GM18909 (cell line): ENCODE results near the gene TSPAN17.

Source experiments
- ATAC-seq: cut with Tn5 transposase; IDR thresholded peaks from one replicate; pipeline ENCODE4 v1.9.1; 2021; ENCODE audit warnings: mild to moderate bottlenecking; ENCODE audit not compliant: unreplicated experiment, poor library complexity

The TSPAN17 gene

DNA sequence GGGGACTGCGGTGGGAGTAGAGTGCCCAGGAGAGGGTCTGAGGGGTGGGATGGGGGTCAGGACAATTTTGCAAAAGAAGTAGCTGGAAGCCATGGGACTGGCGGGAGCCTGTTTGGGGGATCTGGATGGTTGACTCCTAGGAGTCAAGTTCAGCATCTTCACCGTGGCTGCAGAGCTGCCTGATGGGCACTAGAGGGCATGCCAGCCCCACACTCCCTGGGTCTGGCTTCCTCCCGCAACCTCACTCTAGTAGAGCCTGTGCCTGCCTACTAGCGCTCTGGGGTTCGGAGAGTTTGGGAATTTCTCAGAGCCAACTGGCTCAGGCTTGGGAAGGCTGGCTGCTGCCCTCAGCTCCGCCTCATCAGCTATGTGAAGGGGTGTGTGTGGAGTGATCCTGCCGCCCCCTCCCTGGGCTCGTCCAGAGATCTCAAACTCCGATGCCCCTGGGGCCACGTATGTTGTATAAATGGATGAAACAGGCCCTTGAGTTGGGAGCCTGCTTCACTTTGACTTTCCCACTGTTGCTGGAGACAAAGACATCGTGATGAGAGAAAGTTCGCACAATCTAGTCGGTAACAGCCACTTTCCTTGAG lies 10.8 kb downstream of the TSPAN17 start:
- ATAC-seq, result peak; percentile 56

DNA sequence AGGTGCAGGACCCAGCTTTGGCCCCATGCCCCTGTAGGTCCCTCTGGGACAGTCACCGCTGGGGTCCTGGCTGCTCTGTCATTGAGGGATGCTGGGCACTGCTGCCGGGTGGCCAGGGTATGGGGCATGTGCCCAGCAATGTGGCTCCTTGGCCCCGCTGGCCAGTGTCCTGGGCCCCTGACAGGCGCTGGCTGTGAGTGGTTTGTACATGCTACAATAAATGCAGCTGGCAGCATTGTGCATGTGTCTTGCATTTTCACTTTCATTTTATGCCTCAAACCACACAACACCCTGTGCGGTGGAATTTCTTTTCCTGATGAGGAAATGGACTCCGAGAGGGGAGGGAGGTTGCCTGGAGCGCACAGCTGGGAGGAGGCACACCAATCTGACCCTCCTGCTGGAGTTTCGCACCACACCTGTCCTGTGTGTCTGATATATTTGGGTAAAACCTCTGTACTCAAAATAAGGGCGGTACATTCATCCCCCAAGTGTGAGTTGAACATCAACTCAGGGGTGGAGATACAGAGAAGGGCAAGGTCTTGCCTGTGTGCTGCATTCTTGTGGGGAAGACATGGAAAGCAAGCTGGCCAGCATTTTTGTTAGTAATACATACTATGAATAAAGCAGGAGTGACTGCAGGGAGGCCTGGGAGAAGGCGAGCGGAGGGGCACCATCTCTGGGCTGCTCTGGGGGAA lies 11.7 kb downstream of the TSPAN17 start:
- ATAC-seq, result no peak

- ATAC-seq, result no peak
These were observed 12.2 kb downstream of the TSPAN17 start for GRCh38 chr5:176659512-176659839.

GRCh38 chr5:176659860-176660461 lies 12.7 kb downstream of the TSPAN17 start:
- no peak for ATAC-seq

GRCh38 chr5:176660530-176660859 lies 13.2 kb downstream of the TSPAN17 start:
- peak; percentile 36 for ATAC-seq

DNA sequence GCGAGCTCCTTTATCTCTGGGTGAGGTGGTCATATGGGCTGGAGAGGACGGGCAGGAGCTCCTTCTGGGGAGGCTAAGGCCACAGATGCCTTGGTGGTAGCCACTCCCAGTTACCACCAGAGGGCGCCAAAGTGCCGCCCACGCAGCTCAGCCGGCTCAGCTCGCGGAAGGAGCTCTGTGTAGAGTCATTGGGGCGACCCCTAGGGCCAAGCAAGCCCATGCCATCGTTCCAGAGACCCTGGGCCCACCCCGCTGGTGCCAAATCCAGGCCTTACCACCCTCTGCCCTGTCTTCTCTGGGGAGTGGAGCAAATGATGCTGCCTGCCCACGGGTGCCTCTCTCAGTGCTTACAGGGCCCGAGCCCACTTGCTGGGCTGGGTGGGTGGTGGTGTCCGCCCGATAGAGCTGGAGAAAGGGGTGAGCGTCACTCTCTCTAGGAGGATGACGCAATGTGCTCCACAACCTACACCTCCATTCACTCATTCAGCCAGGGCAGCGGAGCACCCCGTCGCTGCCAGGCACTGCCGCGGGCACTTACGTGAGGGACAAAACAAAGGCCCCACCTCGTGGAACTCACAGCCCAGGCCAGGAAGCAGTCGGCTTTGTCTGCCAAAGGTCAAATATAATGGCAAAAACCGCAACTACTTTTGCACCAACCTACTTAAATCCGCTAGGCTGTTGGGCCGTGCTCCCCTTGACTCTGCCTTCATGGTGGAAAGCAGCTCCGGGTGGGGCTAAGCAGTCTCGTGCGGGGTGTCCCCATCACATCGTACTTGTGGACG lies 13.8 kb downstream of the TSPAN17 start:
- peak; percentile 58 for ATAC-seq

GRCh38 chr5:176661676-176662075 lies 14.4 kb downstream of the TSPAN17 start:
- ATAC-seq, result no peak

GRCh38 chr5:176662371-176663333 lies 15.4 kb downstream of the TSPAN17 start:
- ATAC-seq, result no peak

DNA sequence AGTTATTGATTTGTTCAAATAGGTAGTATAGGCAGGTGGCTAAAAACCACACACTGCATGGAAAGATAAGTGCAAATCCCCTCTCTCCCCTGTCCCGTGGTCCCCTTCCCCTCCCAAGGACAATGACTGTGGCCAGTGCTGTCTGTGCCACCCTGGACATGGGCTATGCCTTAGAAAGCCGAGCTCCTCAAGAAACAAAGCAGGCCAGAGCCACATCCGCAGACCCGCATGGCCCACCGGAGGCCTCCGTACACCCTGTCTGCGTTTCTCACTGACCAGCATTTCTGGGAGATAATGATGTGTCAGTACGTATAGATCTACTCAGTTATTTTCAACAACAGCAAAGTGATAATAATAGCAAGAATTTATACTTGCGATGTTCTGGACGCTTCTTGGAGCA lies 16.3 kb downstream of the TSPAN17 start:
- no peak for ATAC-seq

- no peak for ATAC-seq
These were observed 17.2 kb downstream of the TSPAN17 start for GRCh38 chr5:176664479-176664878.

GRCh38 chr5:176664886-176665285 lies 17.6 kb downstream of the TSPAN17 start:
- no peak for ATAC-seq

GRCh38 chr5:176665517-176665916 lies 18.2 kb downstream of the TSPAN17 start:
- ATAC-seq, result no peak

- ATAC-seq, result no peak
These were observed 20.4 kb downstream of the TSPAN17 start for GRCh38 chr5:176667637-176668036.

DNA sequence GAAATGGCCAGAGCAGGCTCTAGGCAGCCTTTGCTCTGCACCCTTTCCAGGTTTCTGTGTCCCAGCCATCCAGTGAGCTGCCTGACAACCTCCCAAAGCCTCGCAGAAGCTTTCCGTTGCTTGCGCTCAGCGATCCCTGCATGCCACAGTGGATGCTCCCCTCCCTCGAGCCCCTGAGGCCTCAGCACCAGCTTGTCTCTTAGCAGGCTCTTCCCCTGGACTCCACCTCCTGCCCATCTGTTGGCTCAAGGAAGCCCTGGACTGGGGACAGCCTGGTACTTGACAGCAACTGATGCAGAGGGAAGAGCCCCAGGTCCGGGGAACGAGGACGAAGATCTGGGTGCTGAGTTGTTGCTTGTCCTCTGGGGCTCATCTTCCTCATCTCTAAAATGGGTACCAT lies 23.2 kb downstream of the TSPAN17 start:
- ATAC-seq, result no peak

DNA sequence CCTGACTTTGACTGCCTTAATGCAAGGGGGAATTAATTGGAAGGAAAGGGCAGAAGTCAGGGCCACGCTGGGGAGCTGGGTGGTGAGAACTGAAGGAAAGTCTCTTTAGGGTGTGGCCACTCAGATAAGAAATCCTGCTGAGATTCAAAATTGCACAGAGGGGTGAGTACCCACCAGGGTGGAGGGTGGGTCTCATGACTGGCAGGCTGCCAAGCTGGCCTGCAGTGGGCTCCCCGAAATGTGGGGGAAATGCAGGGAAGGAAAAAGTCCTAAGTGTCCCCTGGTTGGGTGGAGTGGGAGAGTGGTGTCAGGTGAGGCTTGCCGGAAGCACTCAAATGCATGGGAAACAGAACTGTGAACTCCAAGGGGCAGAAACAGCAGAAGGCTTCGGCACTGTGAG lies 24.1 kb downstream of the TSPAN17 start:
- no peak for ATAC-seq

- ATAC-seq, result no peak
These were observed 24.8 kb downstream of the TSPAN17 start for GRCh38 chr5:176671890-176672747.

GRCh38 chr5:176673651-176674583 lies 26.6 kb downstream of the TSPAN17 start:
- no peak for ATAC-seq

DNA sequence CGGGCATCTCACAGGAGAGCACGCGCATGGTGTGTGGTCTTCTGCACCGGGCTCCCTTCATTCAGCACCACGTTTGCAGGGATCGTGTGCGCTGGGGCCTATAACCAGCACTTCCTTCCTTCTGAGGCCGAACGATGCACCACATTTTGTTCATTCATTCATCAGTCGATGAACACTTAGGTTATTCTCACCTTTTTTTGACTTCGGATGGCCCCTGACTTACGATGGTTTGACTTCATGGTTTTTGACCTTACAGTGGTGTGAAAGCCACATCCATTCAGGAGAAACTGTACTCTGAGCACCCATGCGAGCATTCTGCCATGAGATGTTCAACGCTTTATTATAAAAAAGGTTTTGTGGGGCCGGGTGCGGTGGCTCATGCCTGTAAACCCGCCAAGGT lies 27.5 kb downstream of the TSPAN17 start:
- no peak for ATAC-seq
